CD4-positive, alpha-beta memory T cell (primary cell): ENCODE results near the gene COBLL1. TPM values are rescaled to one million over a fixed set of nuclear protein-coding genes. Genes with fewer than 3 reads are reported as not detected.

Experiments used
- CTCF ChIA-PET: fragments of 350-600 bp; sonication (Branson Sonifier 250); formaldehyde crosslinking; loops from one replicate; lab custom pipeline; 2021; ENCODE audit warnings: inconsistent platforms; ENCODE audit not compliant: partially characterized antibody; lab: Charles Lee
- POLR2A ChIA-PET: fragments of 350-600 bp; sonication (Branson Sonifier 250); formaldehyde crosslinking; loops from one replicate; lab custom pipeline; 2021; ENCODE audit not compliant: partially characterized antibody; lab: Charles Lee
- DNase-seq, 5 donors: peaks; one replicate each; pipeline versions ENCODE4 v3.0.0 to v3.0.0-alpha.2; 2020 to 2022; ENCODE audit warnings: mixed read lengths in 1 of 5
- H3K27ac ChIP-seq: one replicate; pipeline ENCODE4 v1.7.0; 2013; ENCODE audit warnings: low read depth, low read length
- H3K27me3 ChIP-seq: 2 replicates; pipeline ENCODE4 v1.7.0; 2013; ENCODE audit warnings: mild to moderate bottlenecking, low read length, moderate library complexity; ENCODE audit not compliant: insufficient read depth
- H3K36me3 ChIP-seq: 2 replicates; pipeline ENCODE4 v1.7.0; 2013; ENCODE audit warnings: mild to moderate bottlenecking, low read length, moderate library complexity; ENCODE audit not compliant: insufficient read depth
- H3K4me1 ChIP-seq: 2 replicates; pipeline ENCODE4 v1.7.0; 2013; ENCODE audit warnings: mild to moderate bottlenecking, low read length, moderate library complexity; ENCODE audit not compliant: insufficient read depth
- H3K4me3 ChIP-seq, 2 donors: one replicate each; pipeline ENCODE4 v1.7.0; 2013; ENCODE audit warnings: low read length in 2 of 2, mild to moderate bottlenecking in 1 of 2
- H3K9me3 ChIP-seq, 2 donors: one replicate each; pipeline ENCODE4 v1.7.0; 2013; ENCODE audit warnings: low read length in 2 of 2, control low read depth in 1 of 2; ENCODE audit not compliant: control insufficient read depth in 1 of 2
- H3K27ac Mint-ChIP-seq, 7 donors: one replicate each; pipeline ENCODE4 v1.8.0; 2020 to 2021; ENCODE audit warnings: mixed read lengths in 7 of 7, mild to moderate bottlenecking in 6 of 7, inconsistent platforms in 3 of 7, moderate library complexity in 3 of 7
- H3K27me3 Mint-ChIP-seq, 2 donors: one replicate each; pipeline ENCODE4 v1.8.0; 2020 to 2021; ENCODE audit warnings: mixed read lengths in 2 of 2
- H3K36me3 Mint-ChIP-seq, 2 donors: one replicate each; pipeline ENCODE4 v1.8.0; 2020 to 2021; ENCODE audit warnings: mixed read lengths in 2 of 2, inconsistent platforms in 1 of 2, mild to moderate bottlenecking in 1 of 2
- H3K4me1 Mint-ChIP-seq, 4 donors: one replicate each; pipeline ENCODE4 v1.8.0; 2020 to 2021; ENCODE audit warnings: mixed read lengths in 4 of 4, mild to moderate bottlenecking in 1 of 4
- H3K4me3 Mint-ChIP-seq, 8 donors: one replicate each; pipeline ENCODE4 v1.8.0; 2020 to 2021; ENCODE audit warnings: mixed read lengths in 8 of 8, mild to moderate bottlenecking in 7 of 8, moderate library complexity in 6 of 8, inconsistent platforms in 3 of 8
- H3K9me3 Mint-ChIP-seq, 8 donors: one replicate each; pipeline ENCODE4 v1.8.0; 2020 to 2021; ENCODE audit warnings: mixed read lengths in 8 of 8, mild to moderate bottlenecking in 5 of 8, inconsistent platforms in 3 of 8, moderate library complexity in 1 of 8
- intact Hi-C: fragments of 100-400 bp; cut with micrococcal nuclease; formaldehyde crosslinking; loops from one replicate; pipeline ENCODE4 v1.15.1; 2023
- polyA plus RNA-seq, 2 donors: library from polyadenylated mRNA; unstranded; fragments of 300-500 nt; fragmentation: Illumina TruSeq; gene quantifications; one replicate each; pipeline ENCODE4 v1.2.3, GENCODE V29; 2021
- total RNA-seq, 2 experiments: library from RNA; stranded (reverse); gene quantifications; one replicate each; pipeline ENCODE4 v1.2.3, GENCODE V29; 2021

Gene COBLL1
- total RNA-seq (not detected), polyA plus RNA-seq (under 1 TPM in 1 of 2 donors, not detected in 1; 0.42 TPM)

GRCh38 chr2:164841719-164842623, at the start of gene COBLL1:
Gene COBLL1, minus strand, starts transcription at chr2:164841823. Its CDS starts 627 bp downstream, at chr2:164841196.
- Mint-ChIP-seq H3K36me3 (no peaks in the 10 kb centered on the region), H3K27me3 (peaks cover 26 to 30% of the 10 kb centered on the region in 2 donors), H3K4me3 (peak within 1 kb of the TSS; percentile 46 to 83 (median 71)), H3K4me1 (peaks cover 5 to 9% (median 6%) of the 10 kb centered on the region in 4 donors), H3K9me3 (peaks cover 0 to 3% (median 0%) of the 10 kb centered on the region in 8 donors), H3K27ac (no peak within 1 kb of the TSS)
- peak in 4 of 5 donors; percentile 4 to 35 (median 10) for DNase-seq
- no peak within 1 kb of the TSS for H3K27ac ChIP-seq
- no peaks in the 10 kb centered on the region for H3K4me1 ChIP-seq
- POLR2A ChIA-PET, result no interaction called here
- no peaks in the 10 kb centered on the region for H3K9me3 ChIP-seq
- H3K27me3 ChIP-seq, result no peaks in the 10 kb centered on the region
- no peaks in the 10 kb centered on the region for H3K36me3 ChIP-seq
- intact Hi-C loops, result no loop called here
- H3K4me3 ChIP-seq, result peak within 1 kb of the TSS in 1 of 2 donors; percentile 40
- CTCF ChIA-PET, result interaction anchor here (1.0 to 1.7 kb wide), 6 partner anchors 8 to 16 kb away, joined by 3 to 5 read pairs (median 4); no protein-coding TSS in a partner anchor

GRCh38 chr2:164890544-164890943, 48.9 kb upstream of the COBLL1 start:
- H3K27me3 ChIP-seq, result no peaks in the 10 kb centered on the region
- DNase-seq, result no peak
- H3K27ac ChIP-seq, result no peak overlapping the region
- POLR2A ChIA-PET, result no interaction called here
- H3K4me1 Mint-ChIP-seq, result no peaks in the 10 kb centered on the region
- no peak overlapping the region for H3K27ac Mint-ChIP-seq
- no peak overlapping the region for H3K4me3 Mint-ChIP-seq
- intact Hi-C loops, result no loop called here
- no peak overlapping the region for H3K4me3 ChIP-seq
- no peaks in the 10 kb centered on the region for H3K4me1 ChIP-seq
- no peaks in the 10 kb centered on the region for H3K36me3 Mint-ChIP-seq
- CTCF ChIA-PET, result no interaction called here
- peaks cover 0 to 2% (median 0%) of the 10 kb centered on the region in 8 donors for H3K9me3 Mint-ChIP-seq
- H3K36me3 ChIP-seq, result no peaks in the 10 kb centered on the region
- H3K9me3 ChIP-seq, result no peaks in the 10 kb centered on the region
- H3K27me3 Mint-ChIP-seq, result no peaks in the 10 kb centered on the region

- POLR2A ChIA-PET, result no interaction called here
- Mint-ChIP-seq H3K9me3 (no peaks in the 10 kb centered on the region), H3K4me3 (no peak overlapping the region), H3K4me1 (no peaks in the 10 kb centered on the region), H3K27ac (no peak overlapping the region), H3K36me3 (no peaks in the 10 kb centered on the region), H3K27me3 (no peaks in the 10 kb centered on the region)
- intact Hi-C loops, result no loop called here
- DNase-seq, result no peak
- Histone ChIP-seq H3K4me3 (no peak overlapping the region), H3K27me3 (no peaks in the 10 kb centered on the region), H3K27ac (no peak overlapping the region), H3K9me3 (no peaks in the 10 kb centered on the region), H3K4me1 (no peaks in the 10 kb centered on the region), H3K36me3 (no peaks in the 10 kb centered on the region)
- CTCF ChIA-PET, result no interaction called here
Observed at GRCh38 chr2:164888592-164888991, 47.0 kb upstream of the COBLL1 start.

- Mint-ChIP-seq H3K27ac (no peak overlapping the region), H3K27me3 (no peaks in the 10 kb centered on the region), H3K9me3 (peaks cover 0 to 3% (median 0%) of the 10 kb centered on the region in 8 donors), H3K4me1 (no peaks in the 10 kb centered on the region), H3K4me3 (no peak overlapping the region), H3K36me3 (no peaks in the 10 kb centered on the region)
- POLR2A ChIA-PET, result no interaction called here
- CTCF ChIA-PET, result no interaction called here
- no peaks in the 10 kb centered on the region for H3K4me1 ChIP-seq
- no peaks in the 10 kb centered on the region for H3K9me3 ChIP-seq
- H3K27ac ChIP-seq, result no peak overlapping the region
- no peak for DNase-seq
- H3K36me3 ChIP-seq, result no peaks in the 10 kb centered on the region
- H3K27me3 ChIP-seq, result no peaks in the 10 kb centered on the region
- intact Hi-C loops, result no loop called here
- no peak overlapping the region for H3K4me3 ChIP-seq
Observed at GRCh38 chr2:164887434-164888144, 46.0 kb upstream of the COBLL1 start.

GRCh38 chr2:164882276-164882675, 40.7 kb upstream of the COBLL1 start:
- Mint-ChIP-seq H3K27me3 (no peaks in the 10 kb centered on the region), H3K9me3 (peaks cover 0 to 3% (median 0%) of the 10 kb centered on the region in 8 donors), H3K4me3 (no peak overlapping the region), H3K4me1 (no peaks in the 10 kb centered on the region), H3K27ac (no peak overlapping the region), H3K36me3 (no peaks in the 10 kb centered on the region)
- Histone ChIP-seq H3K36me3 (no peaks in the 10 kb centered on the region), H3K9me3 (no peaks in the 10 kb centered on the region), H3K4me1 (no peaks in the 10 kb centered on the region), H3K27ac (no peak overlapping the region), H3K4me3 (no peak overlapping the region), H3K27me3 (no peaks in the 10 kb centered on the region)
- no peak for DNase-seq
- CTCF ChIA-PET, result no interaction called here
- intact Hi-C loops, result no loop called here
- POLR2A ChIA-PET, result no interaction called here

- H3K27ac ChIP-seq, result no peak overlapping the region
- Mint-ChIP-seq H3K36me3 (no peaks in the 10 kb centered on the region), H3K4me3 (no peak overlapping the region), H3K4me1 (no peaks in the 10 kb centered on the region), H3K9me3 (peaks cover 0 to 3% (median 0%) of the 10 kb centered on the region in 8 donors), H3K27ac (no peak overlapping the region), H3K27me3 (no peaks in the 10 kb centered on the region)
- ChIA-PET CTCF (no interaction called here), POLR2A (no interaction called here)
- H3K4me1 ChIP-seq, result no peaks in the 10 kb centered on the region
- H3K36me3 ChIP-seq, result no peaks in the 10 kb centered on the region
- H3K9me3 ChIP-seq, result no peaks in the 10 kb centered on the region
- H3K4me3 ChIP-seq, result no peak overlapping the region
- no peak for DNase-seq
- H3K27me3 ChIP-seq, result no peaks in the 10 kb centered on the region
- intact Hi-C loops, result no loop called here
Observed at GRCh38 chr2:164881524-164881923, 39.9 kb upstream of the COBLL1 start.

GRCh38 chr2:164879901-164880535, 38.4 kb upstream of the COBLL1 start:
- DNase-seq, result no peak
- Mint-ChIP-seq H3K27me3 (no peaks in the 10 kb centered on the region), H3K27ac (no peak overlapping the region), H3K4me1 (no peaks in the 10 kb centered on the region), H3K36me3 (no peaks in the 10 kb centered on the region), H3K4me3 (no peak overlapping the region), H3K9me3 (peaks cover 0 to 3% (median 0%) of the 10 kb centered on the region in 8 donors)
- ChIA-PET CTCF (no interaction called here), POLR2A (no interaction called here)
- Histone ChIP-seq H3K27ac (no peak overlapping the region), H3K4me3 (no peak overlapping the region), H3K9me3 (no peaks in the 10 kb centered on the region), H3K36me3 (no peaks in the 10 kb centered on the region), H3K4me1 (no peaks in the 10 kb centered on the region), H3K27me3 (no peaks in the 10 kb centered on the region)
- intact Hi-C loops, result no loop called here
